LNCaP clone FGC (cell line): ENCODE data around the gene MELTF.

ENCODE experiments used
- DNase-seq: peaks from one replicate; pipeline ENCODE4 v3.0.0-alpha.2; 2011; ENCODE audit warnings: low read depth
- H3K4me3 ChIP-seq: 2 replicates; pipeline ENCODE4 v1.5.1; 2011; ENCODE audit warnings: mild to moderate bottlenecking, low read depth, low read length, control low read depth
- TF ChIP-seq, protein P1 (sequence below): IDR thresholded peaks from 2 replicates; pipeline ENCODE4 v1.5.1; 2012; ENCODE audit warnings: mild to moderate bottlenecking; ENCODE audit not compliant: control insufficient read depth, insufficient read depth; ENCODE audit errors: extremely low read depth

MELTF gene

DNA sequence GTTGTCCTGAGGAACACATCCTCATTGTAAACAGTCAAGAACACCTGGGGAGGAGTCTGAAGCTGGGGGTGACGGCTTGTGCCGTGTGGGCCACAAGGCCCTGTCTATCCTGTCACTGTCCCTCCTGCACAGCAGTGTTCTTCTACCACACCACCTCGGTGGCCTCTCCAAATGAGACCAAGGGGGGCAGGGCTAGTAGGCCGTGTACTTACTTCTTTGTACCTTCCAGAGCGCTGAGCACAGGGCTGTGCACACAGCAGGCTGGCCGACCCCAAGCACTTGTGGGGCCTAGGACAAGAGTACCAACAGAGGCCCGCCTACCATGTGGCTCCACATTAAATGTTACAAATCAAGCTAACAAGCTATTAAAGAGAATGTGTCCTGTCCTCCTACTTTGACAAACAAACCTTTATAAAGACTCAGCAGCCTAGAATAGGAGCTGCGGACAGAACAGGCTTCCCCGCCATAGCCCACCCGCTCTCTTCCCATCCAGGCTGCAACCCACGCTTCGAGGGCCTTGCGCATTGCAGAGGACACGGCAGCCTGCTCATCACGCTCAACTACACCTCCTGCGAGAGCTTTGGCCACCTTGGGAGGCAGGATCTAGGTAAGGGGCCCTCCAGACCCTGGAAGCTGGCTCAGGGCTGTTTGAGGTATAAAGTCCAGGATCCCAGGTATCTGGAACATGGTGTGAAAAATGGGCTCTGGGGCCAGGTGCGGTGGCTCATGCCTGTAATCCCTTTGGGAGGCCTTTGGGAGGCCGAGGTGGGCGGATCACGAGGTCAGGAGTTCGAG is 30.5 kb downstream of the MELTF start:
- TF ChIP-seq, protein P1, sequence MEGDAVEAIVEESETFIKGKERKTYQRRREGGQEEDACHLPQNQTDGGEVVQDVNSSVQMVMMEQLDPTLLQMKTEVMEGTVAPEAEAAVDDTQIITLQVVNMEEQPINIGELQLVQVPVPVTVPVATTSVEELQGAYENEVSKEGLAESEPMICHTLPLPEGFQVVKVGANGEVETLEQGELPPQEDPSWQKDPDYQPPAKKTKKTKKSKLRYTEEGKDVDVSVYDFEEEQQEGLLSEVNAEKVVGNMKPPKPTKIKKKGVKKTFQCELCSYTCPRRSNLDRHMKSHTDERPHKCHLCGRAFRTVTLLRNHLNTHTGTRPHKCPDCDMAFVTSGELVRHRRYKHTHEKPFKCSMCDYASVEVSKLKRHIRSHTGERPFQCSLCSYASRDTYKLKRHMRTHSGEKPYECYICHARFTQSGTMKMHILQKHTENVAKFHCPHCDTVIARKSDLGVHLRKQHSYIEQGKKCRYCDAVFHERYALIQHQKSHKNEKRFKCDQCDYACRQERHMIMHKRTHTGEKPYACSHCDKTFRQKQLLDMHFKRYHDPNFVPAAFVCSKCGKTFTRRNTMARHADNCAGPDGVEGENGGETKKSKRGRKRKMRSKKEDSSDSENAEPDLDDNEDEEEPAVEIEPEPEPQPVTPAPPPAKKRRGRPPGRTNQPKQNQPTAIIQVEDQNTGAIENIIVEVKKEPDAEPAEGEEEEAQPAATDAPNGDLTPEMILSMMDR, result no peak
- no peak overlapping the region for H3K4me3 ChIP-seq
- DNase-seq, result no peak

DNA sequence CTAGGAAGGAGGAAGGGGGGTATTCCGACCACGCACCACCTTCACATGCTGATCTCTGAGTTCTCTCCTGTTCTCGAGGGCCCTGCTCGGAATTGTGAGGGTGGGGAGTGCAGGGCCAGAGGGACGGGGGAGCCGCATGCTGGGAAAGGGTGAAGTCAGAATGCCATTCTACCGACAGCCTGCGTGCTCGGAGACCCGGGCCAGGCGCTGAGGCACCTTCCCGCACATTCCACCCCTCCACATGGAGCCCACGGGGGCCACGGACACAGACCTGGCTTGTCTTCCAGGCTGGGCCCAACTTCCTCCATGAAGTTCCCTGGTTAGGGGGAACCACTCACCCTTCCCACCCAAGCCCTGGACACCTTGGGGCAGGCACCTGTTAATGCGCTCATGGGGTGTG is 32.3 kb downstream of the MELTF start:
- no peak overlapping the region for H3K4me3 ChIP-seq
- TF ChIP-seq, protein P1, result no peak
- DNase-seq, result no peak

DNA sequence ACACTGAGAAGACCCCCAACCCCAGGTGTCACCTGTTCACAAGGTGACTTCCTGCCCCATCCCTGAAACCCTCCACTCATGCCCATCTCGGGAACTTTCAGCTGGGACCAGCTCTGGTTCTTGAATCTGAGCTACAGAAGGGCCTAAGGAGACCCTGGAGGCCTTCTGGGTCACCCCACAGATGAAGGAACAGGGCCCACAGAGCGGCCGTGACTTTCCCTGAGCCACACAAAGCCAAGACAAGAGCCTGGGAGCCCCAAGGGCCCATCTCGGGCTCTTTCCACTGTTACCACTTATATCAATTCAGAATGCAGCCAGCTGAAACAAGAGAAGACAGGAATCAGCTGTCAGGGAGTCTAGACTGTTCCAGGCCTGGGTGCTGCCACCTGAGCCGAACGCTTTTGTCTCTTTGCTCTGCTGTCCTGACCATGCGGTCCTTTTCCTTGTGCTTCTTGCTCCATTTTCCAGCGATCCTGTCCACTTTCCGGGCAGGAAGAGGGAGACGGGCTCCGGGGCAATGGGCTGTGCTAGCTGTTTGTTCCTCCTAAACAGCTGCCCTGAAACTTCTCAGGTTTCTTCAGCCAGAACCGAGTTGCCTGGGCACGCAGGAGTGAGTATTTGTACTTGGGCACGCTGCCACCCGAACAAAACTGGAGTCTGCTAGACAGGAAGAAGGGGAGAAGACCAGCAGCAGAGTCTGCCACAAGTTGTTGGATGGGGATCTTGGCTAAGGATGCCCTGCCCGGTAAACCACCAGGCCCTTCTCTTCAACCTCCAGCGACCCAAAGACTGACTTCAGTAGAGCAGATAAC is 33.0 kb downstream of the MELTF start:
- H3K4me3 ChIP-seq, result no peak overlapping the region
- TF ChIP-seq, protein P1, result no peak
- DNase-seq, result no peak

DNA sequence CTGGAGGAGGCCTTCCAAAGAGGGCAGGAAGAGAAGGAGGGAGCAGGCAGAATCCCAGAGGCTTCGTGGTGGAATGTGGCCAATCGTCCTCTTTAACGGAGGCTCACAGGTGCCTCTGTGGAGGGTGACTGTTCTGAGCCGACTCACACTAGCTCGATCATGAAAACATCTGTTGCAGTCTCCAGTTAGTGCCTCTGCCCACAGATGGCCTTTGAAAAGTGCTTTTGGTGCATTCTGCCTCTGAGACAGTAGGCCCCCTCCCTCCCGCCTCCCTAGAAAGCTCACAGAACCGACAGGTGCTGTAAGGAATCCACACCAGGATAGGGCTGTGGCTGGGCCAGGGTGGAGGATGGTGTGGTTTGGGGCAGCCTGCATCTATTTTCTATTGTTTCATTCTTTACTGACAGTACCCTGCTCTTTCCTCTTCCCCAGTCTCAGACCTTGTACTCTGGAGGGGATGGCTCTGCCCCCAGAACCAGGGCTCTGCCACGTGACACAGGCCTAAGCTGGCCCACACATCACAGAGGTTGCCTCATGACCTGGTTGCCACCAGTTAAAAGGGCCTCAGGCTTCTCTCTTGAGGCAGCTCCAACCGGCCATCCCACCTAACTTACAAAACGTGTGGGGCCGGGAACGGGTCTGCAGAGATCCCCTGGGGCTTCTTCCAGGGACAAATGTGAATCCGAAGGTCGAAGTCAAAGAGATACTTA is 33.8 kb downstream of the MELTF start:
- no peak overlapping the region for H3K4me3 ChIP-seq
- TF ChIP-seq, protein P1, result no peak
- no peak for DNase-seq

DNA sequence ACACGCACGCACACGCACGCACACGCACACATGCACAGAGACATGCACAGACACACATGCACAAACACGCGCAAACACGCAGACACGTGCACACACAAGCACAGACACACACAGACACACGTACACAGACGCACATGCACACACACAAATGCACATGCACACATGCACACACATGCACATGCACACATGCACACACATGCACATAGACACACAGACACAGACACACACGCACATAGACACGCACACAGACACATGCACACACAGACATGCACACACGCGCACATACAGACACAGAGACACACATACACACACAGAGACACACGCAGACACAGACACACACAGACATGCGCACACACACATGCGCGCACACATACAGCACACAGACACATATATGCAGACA is 34.6 kb downstream of the MELTF start:
- DNase-seq, result no peak
- H3K4me3 ChIP-seq, result no peak overlapping the region
- TF ChIP-seq, protein P1, result no peak

DNA sequence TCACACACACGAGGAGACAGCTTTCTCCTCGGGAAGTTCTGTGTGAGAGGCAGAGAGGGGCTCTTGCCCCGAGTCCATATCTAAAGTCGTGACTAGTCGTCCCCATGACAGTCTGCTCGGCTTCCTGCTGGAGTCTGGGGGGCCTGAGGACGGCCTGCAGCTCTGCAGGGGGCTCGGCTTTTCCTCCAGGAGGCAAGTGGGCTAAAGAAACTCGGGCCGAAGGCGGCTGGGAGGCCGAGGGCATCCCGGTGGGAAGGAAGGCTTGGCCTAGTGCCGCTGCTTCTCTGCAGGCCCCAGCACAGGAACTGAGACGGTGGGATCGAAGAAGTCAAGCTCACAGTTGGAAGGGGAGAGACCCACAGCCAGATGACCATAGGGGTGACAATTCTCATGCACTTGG is 35.6 kb downstream of the MELTF start:
- DNase-seq, result no peak
- TF ChIP-seq, protein P1, result no peak
- H3K4me3 ChIP-seq, result no peak overlapping the region
